HTR-8/SVneo (cell line): ENCODE measurements around the gene TMOD1.

Experiments used
- DNase-seq: peaks from one replicate; pipeline ENCODE4 v3.0.0; 2011; ENCODE audit warnings: low spot score, mixed read lengths; ENCODE audit not compliant: insufficient read length
- FAIRE-seq: peaks from 2 replicates; lab custom pipeline; 2011; peaks lifted over from hg19 to GRCh38; lab: Jason Lieb, UNC

The TMOD1 gene

DNA sequence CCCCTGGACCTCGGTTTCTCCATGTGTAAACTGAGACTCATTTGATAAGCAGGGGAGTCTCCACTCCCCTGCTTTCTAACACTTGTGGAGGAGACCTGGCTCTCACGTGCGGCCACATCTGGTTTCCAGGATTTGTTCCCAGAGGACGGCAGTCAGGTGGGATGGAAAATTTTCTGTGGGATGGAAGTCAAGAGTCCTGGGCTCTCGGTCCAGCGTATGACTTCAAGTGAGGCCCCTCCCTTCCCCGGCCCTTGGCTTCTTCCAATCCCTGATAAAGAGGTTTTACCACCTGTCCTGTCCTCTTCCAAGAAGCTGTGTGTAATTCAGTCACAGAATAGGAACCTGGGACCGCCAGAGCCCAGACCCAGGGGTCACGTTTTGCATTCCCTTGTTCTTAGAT lies 35.0 kb downstream of the TMOD1 start:
- DNase-seq (no peak), FAIRE-seq (no peak)

DNA sequence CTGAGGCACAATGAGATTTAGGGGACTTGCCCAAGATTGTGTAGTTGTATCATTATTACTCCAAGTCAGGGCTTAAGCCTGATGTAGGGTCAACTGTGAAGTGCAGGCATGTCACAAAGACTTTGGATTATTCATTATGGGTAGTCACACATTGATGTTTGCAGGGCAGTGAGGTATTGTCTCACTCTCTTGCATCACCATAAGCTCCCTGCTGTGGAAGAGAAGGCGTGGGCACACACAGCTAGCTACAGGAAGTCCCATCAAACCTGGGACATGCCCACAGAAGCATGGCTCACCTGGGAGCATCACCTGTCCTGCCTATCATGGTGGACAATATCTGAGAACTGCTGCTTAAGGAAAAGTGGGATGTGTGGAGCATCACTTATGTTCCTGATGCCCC lies 42.1 kb downstream of the TMOD1 start:
- FAIRE-seq (no peak), DNase-seq (no peak)

DNA sequence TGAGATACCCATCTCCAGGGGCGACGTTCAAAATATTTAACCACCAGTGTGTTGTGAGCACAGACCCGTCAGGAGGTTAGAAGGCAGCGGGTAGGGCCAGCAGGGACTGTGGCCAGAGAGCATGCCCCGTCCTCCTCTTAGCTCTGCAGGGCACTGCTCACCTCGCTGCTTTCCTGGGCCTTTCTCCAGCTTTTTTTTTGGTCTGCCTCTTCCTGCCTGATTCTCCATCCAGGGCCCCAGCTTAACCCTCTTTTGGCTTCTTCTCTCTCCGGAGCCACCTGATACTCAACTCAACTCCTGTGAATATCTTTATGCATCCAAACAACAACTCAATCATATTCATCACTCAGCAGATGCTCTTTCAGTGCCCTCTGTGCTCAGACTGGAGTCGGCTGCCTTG lies 44.0 kb downstream of the TMOD1 start:
- DNase-seq (no peak), FAIRE-seq (no peak)

DNA sequence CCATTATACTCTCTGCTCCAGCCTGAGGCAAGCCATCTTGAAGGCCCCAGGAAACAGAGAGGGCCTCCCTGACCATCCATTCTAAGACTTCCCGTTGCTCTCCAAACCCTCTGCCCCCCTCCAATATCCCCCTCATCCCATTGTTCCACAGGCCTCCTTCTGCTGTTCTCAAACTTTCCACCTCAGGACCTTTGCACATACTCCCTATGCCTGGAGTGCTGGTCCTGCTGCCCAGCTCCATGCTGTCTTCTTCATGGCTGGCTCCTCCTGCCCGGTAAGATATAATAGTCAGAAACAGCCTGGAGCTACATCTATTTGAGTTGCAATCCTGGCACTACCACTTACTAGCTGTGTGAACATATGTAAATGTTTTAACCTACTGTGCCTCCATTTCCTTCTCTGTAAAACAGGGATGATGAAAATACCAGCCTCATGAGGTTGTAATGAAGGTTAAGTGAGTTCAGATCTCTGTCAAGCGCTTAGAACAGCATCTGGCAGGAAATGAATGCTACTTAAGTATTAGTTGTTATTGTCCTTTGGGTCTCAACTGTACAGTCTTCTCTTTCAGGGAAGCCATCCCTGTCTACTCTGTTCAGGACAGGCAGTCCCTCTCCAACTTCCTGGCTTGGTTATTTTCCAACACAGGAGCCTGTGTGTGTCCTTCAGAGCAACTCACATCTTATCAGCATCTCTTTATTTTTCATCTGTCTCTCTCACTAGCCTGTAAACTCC lies 45.8 kb downstream of the TMOD1 start:
- no peak for DNase-seq
- FAIRE-seq, result no peak

DNA sequence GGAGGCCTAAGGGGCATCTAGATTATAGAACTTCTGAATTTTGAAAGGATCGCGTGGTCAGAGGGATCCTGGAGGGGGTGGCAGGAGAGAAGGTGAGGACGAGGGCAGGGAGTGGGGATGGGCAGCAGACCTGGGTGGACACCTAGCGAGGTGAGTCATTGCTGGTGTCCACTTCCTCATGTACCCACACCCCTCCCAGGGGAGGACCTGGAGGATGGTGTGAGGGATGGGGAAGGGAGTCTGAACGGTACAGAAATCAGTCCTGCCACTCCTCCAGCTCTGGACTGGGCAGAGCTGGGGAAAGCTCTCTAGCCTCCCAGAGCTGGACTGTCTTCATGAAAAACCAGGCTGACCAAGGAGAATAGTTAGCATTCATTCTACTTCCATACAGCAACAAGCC lies 46.9 kb downstream of the TMOD1 start:
- no peak for FAIRE-seq
- DNase-seq, result no peak

DNA sequence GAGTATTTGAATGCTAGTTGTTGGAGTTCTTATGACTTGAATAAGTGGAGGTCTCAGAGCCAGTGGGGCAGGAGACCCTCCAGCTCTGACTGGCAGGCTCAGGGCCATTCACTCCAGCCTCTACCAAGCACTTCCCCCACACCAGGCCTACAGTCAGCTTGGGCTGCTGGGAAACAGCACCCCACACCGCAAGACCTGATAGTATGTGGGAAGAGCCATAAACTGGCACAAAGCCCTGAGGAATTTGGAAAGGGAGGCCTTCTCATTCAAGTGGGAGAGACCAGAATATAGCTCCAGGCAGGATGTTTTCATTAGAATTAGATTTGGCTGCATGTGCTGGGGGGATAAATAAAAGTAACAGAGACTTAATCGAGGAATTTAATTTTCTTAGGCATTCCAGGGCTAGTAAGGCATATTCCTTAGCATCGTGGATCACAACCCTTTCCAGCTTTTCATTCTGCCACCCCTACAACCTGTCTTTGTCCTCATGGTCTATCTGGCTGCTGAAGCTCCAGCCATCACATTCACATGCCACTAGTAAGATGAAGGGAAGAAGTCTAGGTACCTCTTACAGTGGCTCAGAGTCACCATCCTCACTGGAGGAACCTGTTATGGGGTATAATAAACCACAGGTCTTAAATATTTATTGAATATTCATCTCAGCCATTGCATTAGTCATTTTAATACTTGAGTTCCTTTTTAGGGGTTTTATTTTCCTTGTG lies 47.5 kb downstream of the TMOD1 start:
- DNase-seq (no peak), FAIRE-seq (no peak)

DNA sequence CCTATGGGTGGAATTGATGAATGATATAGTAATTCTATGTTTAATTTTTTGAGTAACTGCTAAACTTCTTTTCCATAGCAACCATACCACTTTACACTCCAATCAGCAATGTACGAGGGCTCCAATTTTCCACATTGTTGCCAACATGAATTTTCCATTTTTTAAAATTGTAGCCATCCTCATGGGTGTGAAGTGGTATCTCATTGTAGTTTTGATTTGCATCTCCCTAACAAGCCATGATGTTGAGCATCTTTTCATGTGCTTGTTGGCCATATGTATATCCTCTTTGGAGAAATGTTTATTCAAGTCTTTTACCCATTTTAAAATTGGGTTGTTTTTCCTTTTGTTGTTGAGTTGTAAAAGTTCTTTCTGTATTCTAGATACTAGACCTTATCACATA lies 48.9 kb downstream of the TMOD1 start:
- no peak for DNase-seq
- no peak for FAIRE-seq

DNA sequence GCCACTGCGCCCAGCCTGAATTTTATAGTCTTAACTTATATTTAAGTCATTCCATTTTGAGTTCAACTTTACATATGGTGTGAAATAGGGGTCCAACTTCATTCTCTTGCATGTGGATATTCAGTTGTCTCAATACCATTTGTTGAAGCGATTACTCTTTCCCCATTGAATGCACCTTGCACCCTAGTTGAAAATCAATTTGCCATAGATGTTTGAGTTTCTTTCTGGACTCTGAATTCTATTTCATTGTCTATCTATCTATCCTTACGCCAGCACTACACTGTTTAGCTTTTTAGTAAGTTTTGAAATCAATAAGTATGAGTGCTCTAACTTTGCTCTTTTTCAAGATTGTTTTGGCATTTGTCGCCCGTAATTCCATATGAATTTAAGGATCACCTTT lies 49.8 kb downstream of the TMOD1 start:
- FAIRE-seq, result no peak
- DNase-seq, result no peak

DNA sequence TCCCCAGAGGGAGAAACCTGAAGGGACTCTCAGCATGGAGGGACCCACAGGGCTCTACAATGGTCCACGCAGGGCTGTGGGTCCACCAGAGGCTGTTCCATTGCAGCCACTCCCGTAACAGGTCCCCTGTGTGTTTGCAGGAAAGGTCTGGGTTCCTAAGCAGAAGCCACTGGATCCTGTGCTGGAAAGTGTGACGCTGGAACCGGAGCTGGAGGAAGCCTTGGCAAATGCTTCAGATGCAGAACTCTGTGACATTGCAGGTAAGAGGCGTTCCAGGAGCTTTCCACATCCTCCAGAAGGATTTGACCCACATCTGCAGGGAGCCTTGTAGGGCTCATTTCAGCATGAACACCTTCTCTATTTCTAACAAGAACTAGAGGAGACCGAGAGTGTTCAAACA lies 51.7 kb downstream of the TMOD1 start:
- DNase-seq (no peak), FAIRE-seq (no peak)

DNA sequence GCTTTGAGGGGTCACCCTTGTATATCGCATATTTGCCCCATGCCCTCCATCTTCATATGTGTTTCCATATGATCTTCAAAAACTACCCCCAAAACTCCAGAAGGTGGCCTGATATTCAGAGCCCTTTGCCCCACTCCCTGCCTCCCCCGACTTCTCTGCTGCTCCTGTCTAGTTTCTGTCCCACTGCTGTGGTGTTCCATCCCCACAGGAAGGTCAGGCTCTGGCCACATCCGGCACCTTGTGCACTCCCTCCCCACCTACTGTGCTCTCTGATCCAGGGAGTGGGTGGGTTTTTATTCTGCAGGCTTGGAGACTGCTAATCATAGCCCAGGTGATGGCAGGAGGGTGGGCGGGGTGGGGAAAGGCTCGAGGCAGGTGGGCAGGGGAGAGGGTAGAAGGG lies 52.4 kb downstream of the TMOD1 start:
- DNase-seq (no peak), FAIRE-seq (no peak)

DNA sequence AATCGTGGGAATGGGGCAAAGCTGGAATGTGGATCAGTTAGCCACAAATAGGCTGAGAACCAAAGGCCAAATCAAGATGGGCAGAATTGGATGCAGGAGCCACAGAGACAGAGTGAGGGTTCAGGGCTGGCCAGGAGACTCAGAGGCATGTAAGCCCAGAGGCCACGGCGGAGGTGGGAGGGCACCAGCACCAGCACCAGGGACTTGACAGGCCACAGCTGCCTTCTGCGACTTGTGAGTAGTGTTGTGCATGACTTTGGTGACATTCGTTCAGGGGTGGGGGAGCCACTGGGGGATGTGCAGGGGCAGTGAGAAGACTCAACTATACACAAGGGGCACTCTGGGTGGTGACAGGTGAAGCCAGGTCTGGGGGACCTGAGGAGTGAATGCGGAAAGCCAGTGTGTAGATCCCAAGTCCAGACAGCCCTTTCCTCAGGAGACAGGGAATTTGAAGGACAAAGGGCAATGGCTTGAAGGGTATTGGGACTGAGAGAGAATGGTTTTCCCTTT lies 53.2 kb downstream of the TMOD1 start:
- no peak for DNase-seq
- FAIRE-seq, result no peak

DNA sequence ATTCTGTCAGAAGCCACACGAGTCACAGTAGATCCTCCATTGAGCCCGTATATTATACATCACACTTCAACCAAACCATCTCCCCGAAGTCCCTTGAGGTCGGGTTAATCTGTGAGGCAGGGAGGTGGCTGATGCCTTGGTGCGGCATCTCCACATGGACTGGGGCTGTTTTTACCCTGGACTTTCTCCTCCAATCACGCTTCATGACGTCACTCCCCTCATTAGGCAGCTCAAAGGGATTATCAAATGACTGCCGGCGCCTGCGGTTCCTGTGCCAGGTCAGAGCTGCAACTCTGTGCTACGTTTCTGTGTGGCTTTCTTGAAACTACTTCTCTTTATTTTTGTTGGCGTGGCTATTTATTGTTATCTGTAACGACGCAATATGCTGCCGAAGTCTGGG lies 53.7 kb downstream of the TMOD1 start:
- no peak for FAIRE-seq
- no peak for DNase-seq

DNA sequence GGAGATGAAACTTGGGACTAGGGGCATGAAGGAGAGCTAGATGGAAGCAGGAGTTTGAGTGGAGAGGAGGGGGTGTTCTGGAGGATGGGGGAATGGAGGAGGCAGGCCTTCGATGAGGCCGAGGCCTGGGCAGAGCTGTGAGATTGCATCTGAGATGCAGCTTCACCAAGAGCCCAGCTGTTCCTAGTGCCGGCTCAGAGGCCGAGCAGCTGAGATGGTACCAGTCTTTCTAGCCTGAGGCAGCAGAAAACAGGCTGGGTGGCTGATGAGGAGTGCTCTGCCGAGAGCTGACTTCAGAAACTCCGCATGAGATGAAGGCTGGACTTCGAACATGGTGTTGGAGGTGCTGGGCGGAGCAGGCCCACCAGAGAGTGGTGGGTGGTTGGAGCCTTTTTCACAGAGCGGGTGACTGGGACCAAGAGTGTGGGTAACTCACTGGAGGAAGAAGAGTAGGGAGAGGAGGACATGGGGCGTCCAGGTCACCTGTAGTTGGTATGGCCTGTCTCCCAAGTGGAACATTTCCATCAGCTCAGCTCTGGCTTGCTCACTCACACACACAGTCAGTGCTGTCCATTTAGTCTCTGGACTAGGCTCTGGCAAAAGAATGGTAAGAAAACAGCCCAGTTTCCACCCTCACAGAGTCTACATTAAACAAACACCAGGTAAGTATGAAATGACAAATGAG lies 54.7 kb downstream of the TMOD1 start:
- DNase-seq (no peak), FAIRE-seq (no peak)

DNA sequence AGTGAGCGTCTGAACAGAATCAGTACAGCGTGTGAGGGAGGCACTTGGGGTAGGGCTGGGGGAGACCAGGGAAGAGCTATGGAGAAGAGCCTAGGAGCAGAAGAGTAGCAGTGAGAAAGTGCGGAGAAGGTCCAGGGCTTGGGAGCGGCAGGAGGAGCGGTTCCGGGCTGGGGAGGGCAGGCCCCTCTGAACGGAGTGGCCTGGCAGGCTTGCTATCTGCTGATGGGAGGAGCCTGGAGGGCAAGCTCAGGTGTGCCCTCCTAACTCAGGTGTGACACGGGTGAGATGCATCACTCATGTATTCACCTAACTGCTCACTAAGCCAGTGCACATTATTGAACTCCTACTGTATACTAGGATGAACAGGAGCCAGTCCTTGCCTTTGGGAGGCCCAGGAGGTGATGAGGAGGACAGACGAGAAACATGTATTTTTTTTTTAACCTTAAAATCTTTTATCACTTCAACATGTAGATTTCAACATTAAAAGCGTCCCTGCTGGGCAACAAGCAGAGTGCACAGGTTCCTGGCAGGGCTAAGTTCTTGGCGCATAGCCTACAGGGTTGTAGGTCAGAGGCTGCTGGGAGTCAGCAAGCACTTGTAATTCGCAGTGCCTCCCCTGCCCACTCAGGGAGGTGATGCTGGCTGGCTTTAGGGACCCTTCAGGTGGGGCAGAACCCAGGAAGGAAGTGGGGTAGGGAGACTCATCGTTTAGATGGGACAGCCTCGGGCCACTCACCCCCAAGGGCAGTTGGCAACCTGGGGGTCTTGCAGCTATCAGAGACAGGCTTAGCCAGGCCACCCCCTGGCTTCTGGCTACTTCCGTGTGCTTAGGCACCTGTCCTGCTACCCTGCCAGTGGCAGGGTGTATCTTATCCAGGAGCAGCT lies 55.5 kb downstream of the TMOD1 start:
- no peak for FAIRE-seq
- no peak for DNase-seq

DNA sequence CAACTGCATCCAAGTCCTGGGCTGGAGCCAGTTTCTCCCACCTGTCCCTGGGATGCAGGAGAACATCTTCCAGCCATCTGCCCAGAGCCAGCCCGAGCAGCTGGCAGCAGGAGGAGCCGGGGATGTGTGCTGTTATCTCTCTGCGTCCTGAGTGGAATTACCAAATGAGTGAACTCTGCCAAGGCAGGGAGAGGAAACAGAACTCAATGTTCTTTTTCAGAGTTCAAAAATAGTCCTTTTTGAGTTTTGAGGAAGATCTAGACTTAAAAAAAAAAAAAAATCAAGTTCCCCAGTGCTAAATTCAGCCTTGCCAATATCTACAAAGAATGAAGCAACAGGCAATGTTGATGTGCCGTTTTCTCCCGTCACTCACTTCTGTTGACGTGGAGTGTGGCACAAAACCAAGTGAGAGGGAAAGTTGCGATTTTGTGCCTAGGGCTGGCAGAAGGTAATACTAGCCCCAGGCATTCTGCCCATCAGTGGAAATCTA lies 56.2 kb downstream of the TMOD1 start:
- no peak for DNase-seq
- FAIRE-seq, result no peak

DNA sequence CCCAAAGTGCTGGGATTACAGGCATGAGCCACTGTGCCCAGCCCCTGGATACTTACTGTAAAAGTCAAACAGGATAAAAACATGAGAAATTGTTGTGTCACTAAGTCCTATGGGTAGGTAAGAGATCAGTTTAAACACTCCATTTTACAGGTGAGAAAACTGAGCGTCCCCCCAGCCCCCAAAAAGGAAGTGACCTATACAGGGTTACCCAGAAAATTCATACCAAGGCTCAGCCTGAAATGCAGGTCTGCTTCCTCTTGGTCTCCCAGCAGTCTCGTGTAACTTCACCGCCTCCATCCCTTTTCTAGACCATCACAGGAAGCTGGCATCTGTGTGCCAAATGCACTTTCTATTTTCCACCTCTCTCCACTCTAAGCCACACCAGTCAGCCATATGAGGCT lies 57.2 kb downstream of the TMOD1 start:
- FAIRE-seq (no peak), DNase-seq (no peak)

DNA sequence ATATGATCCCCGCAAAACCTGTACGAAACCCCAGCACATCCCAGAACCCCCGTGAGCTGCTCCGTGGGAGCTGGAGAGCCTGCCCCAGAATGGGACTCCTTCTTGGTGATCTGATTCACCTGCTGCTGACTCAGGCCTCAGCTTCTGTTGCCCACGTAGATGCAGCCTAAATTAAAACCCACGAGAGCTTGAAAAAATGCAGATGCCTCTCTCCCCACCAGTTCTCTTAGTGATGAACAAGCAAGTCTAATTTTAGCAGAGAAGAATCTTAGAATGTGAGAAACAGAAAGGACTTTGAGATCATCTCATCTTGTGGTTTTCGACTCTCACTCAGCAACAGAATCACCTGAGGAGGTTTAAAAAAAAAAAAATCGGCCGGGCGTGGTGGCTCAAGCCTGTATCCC lies 57.6 kb downstream of the TMOD1 start:
- DNase-seq (no peak), FAIRE-seq (no peak)

DNA sequence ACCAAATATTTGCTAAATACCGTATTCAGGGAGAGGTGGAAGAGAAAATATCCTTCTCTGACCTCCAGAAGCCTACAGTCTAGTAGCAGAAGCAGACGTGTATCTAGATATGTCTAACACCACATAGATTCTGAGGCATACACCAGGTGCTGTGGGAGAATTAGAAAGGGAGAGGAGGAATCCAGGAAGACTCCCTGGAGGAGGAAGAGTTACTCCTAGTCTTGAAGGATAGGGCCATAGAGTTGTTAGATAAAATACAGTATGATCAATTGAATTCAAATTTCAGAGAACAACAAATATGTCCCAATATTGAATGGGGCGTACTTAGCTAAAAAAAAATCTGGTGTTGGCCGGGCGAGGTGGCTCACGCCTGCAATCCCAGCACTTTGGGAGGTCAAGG lies 58.7 kb downstream of the TMOD1 start:
- no peak for DNase-seq
- no peak for FAIRE-seq

DNA sequence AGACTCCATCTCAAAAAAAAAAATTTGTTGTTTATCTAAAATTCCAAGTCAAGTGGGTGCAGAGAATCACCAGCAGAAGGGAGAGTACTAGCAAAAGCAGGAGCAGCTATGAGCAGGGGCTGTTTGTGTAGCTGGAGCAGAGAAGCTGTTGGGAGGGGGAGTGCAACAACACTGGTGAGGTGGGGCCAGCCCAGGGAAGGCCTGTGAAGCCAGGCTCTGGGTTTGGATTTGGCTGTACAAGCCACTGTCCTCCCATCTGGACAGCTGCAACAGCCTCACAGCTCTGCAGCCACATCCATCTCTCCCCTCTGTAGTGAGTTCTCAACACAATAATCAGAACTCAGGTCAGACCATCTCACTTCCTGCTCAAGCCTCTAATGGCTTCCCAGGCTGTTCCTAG lies 59.4 kb downstream of the TMOD1 start:
- FAIRE-seq, result no peak
- DNase-seq, result no peak

DNA sequence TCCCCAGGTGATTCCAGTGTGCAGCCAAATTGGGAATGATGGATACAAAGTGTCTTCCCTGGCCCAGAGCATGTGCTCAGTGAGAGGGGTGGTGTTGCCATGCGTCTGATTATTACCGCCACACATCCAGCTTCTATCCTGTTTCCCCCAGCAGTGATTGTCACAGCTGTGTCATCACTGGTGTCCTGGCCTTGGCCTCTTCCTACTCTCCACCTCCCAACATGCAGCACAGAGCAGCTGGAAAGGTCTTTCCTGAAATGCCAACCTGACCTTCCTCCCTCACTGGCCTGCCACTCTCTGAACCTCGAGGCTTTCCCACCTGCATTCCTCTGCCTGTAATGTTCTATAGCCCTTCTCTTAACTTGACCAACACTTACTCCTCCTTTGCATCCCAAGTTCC lies 60.0 kb downstream of the TMOD1 start:
- DNase-seq, result no peak
- no peak for FAIRE-seq
